ENCODE data around the gene IZUMO1. TPM values are rescaled to one million over a fixed set of nuclear protein-coding genes. Genes with fewer than 3 reads are reported as not detected.

Gene IZUMO1
- total and polyA plus RNA-seq, 2 of the 4 experiments (the other 2 are of a cell fraction) = not detected

DNA sequence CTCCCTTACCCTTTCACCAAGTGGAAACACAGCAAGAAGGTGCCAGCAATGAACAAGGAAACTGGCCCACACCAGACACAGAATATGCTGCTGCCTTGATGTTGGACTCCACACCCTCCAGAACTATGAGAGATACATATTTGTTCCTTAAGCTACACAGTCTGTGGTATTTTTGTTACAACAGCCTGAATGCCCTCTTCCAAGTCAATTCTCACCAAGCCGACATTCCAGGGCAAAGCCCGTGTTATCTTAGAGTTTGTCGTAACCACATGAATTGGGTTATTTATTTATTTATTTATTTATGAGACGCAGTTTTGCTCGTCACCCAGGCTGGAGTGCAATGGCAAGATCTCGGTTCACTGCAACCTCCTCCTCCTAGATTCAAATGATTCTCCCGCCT, 23.6 kb upstream of the IZUMO1 start:
- CTCF ChIA-PET = no interaction called here
- no peak overlapping the region for H2AK9ac ChIP-seq (replicated peaks; ENCODE audit: low read depth, low read length, poor library complexity)
- H4K20me1 ChIP-seq (ENCODE audit: insufficient read depth, low read length) = no peaks in the 10 kb centered on the region
- dilution Hi-C loops (cut with HindIII; ENCODE audit: low sequenced_read_pairs, unreplicated experiment) (no loop called here), in situ Hi-C loops (cut with MboI; ENCODE audit: low sequenced_read_pairs) (no loop called here), intact Hi-C loops (cut with micrococcal nuclease) (no loop called here)
- POLR2A ChIA-PET (ENCODE audit: unreplicated experiment) = no interaction called here
- no peak overlapping the region for H2BK15ac ChIP-seq (ENCODE audit: low read depth, low read length)
- WGBS, 2 experiments (ENCODE audit: extremely low coverage in 2 of 2, insufficient read length in 1 of 2) = no CpG with 5 or more reads among the region's 7 CpGs
- H3K56ac ChIP-seq (ENCODE audit: extremely low read depth, insufficient read depth, low read length) = no peak overlapping the region
- no peak overlapping the region for H2BK20ac ChIP-seq (ENCODE audit: low read depth, low read length)
- no peaks in the 10 kb centered on the region for H3K4me1 ChIP-seq (ENCODE audit: control insufficient read depth, insufficient read depth, low read length)
- H2BK120ac ChIP-seq (ENCODE audit: low read depth, low read length) = no peak overlapping the region
- TF ChIP-seq BHLHE40 (IDR thresholded peaks at IDR 0.05; ENCODE audit: low read depth, low read length) (0 out of 2 replicates have a peak, but pooled peaks have one; percentile 9), MAFK (IDR thresholded peaks at IDR 0.05; ENCODE audit: low read depth, low read length) (no peak)
- peaks cover 28% of the 10 kb centered on the region for H3K27me3 ChIP-seq (ENCODE audit: control insufficient read depth, insufficient read depth, low read length)
- no peak overlapping the region for H3K4ac ChIP-seq (ENCODE audit: low read depth, low read length)
- H4K8ac ChIP-seq (ENCODE audit: low read depth in 2 of 2, low read length in 2 of 2) = no peak overlapping the region
- no peak overlapping the region for H4K5ac ChIP-seq (ENCODE audit: low read depth, low read length)
- H3K18ac ChIP-seq (ENCODE audit: low read depth, low read length) = no peak overlapping the region
- no peak; the same call in 1 of the 2 replicates for ATAC-seq (ENCODE audit: low read depth)
- no peak overlapping the region for H3K23ac ChIP-seq (ENCODE audit: low read depth, low read length)
- H3K79me1 ChIP-seq (ENCODE audit: low read depth in 1 of 2, low read length in 2 of 2) = no peaks in the 10 kb centered on the region
- no TSS peak for BruUV-seq (replicated peaks)
- H3K36me3 ChIP-seq (ENCODE audit: control insufficient read depth, insufficient read depth, low read length) = no peaks in the 10 kb centered on the region
- H2AFZ ChIP-seq (replicated peaks; ENCODE audit: low read length, poor library complexity) = no peak overlapping the region
- no peak overlapping the region for H3K14ac ChIP-seq (replicated peaks; ENCODE audit: low read depth, low read length)
- H3K9me3 ChIP-seq (ENCODE audit: control insufficient read depth, insufficient read depth, low read length) = no peaks in the 10 kb centered on the region
- no peak overlapping the region for H3K27ac ChIP-seq (ENCODE audit: insufficient read depth, low read length)
- no peak overlapping the region for H3K4me3 ChIP-seq (ENCODE audit: insufficient read depth, low read depth, low read length)
- no peak overlapping the region for H3K9ac ChIP-seq (ENCODE audit: low read depth, low read length)
- DNase-seq = no peak
- H2AK5ac ChIP-seq (ENCODE audit: low read depth, low read length) = no peak overlapping the region
- H2BK5ac ChIP-seq (ENCODE audit: low read depth, low read length, poor library complexity, severe bottlenecking) = no peak overlapping the region
- H4K91ac ChIP-seq (ENCODE audit: insufficient read depth, low read depth, low read length) = no peak overlapping the region
- H3K4me2 ChIP-seq (ENCODE audit: low read depth, low read length) = no peak overlapping the region
- H3K9me1 ChIP-seq (ENCODE audit: insufficient read depth, low read length) = no peaks in the 10 kb centered on the region
